Measurements from ENCODE around the gene SLC26A8. TPM values are rescaled to one million over a fixed set of nuclear protein-coding genes. Genes with fewer than 3 reads are reported as not detected.
A peak's percentile ranks its signal among the peaks of the same experiment; 100 is the strongest.

Gene SLC26A8
- total and polyA plus RNA-seq, 8 donors = 0.12 to 0.58 (median 0.15) TPM; not detected in 4

- intact Hi-C loops (cut with DNase I; ENCODE audit: low total_unique reads) = no loop called here
- DNase-seq = no peak
- Histone ChIP-seq H3K36me3 (no peaks in the 10 kb centered on the region), H3K9me3 (no peaks in the 10 kb centered on the region), H3K27ac (no peak overlapping the region), H3K27me3 (no peaks in the 10 kb centered on the region), H3K4me1 (peaks cover 26 to 85% (median 48%) of the 10 kb centered on the region in 4 donors), H3K4me3 (no peak overlapping the region)
- TF ChIP-seq EP300 (IDR thresholded peaks at IDR 0.05) = no peak
- no peak for TF ChIP-seq POLR2A (IDR thresholded peaks at IDR 0.05)
- TF ChIP-seq CTCF (IDR thresholded peaks at IDR 0.05) = no peak
- no peak for TF ChIP-seq POLR2AphosphoS5 (IDR thresholded peaks at IDR 0.05)
- 87 to 93% (median 92%) methylated on average over 12 of the region's 12 CpGs for WGBS, 5 donors
Measured at GRCh38 chr6:36042618-36043260, 18.3 kb upstream of the SLC26A8 start.

- Histone ChIP-seq H3K27me3 (no peaks in the 10 kb centered on the region), H3K4me1 (peaks cover 19 to 85% (median 46%) of the 10 kb centered on the region in 4 donors)
- intact Hi-C loops (cut with DNase I; ENCODE audit: low total_unique reads) = no loop called here
Measured at GRCh38 chr6:36040958-36041357, 16.5 kb upstream of the SLC26A8 start.

GRCh38 chr6:36039112-36039511 lies 14.7 kb upstream of the SLC26A8 start:
- TF ChIP-seq POLR2AphosphoS5 (IDR thresholded peaks at IDR 0.05) (no peak), POLR2A (IDR thresholded peaks at IDR 0.05) (no peak), EP300 (IDR thresholded peaks at IDR 0.05) (no peak), CTCF (IDR thresholded peaks at IDR 0.05) (no peak)
- H3K27ac ChIP-seq = no peak overlapping the region
- DNase-seq = peak in 1 of 2 donors; percentile 27
- H3K36me3 ChIP-seq = no peaks in the 10 kb centered on the region
- no peaks in the 10 kb centered on the region for H3K27me3 ChIP-seq
- intact Hi-C loops (cut with DNase I; ENCODE audit: low total_unique reads) = no loop called here
- no peak overlapping the region for H3K4me3 ChIP-seq
- H3K4me1 ChIP-seq = peaks cover 33 to 87% (median 63%) of the 10 kb centered on the region in 4 donors
- no peaks in the 10 kb centered on the region for H3K9me3 ChIP-seq

More at GRCh38 chr6:36040958-36041357, 16.5 kb upstream of the SLC26A8 start:
- Histone ChIP-seq H3K27ac (no peak overlapping the region), H3K4me3 (no peak overlapping the region), H3K9me3 (no peaks in the 10 kb centered on the region), H3K36me3 (no peaks in the 10 kb centered on the region)
- TF ChIP-seq CTCF (IDR thresholded peaks at IDR 0.05) = no peak
- TF ChIP-seq POLR2A (IDR thresholded peaks at IDR 0.05) = no peak
- no peak for TF ChIP-seq EP300 (IDR thresholded peaks at IDR 0.05)
- TF ChIP-seq POLR2AphosphoS5 (IDR thresholded peaks at IDR 0.05) = no peak
- no peak for DNase-seq

GRCh38 chr6:36038120-36038876 lies 13.9 kb upstream of the SLC26A8 start:
- Histone ChIP-seq H3K36me3 (no peaks in the 10 kb centered on the region), H3K4me3 (no peak overlapping the region), H3K9me3 (no peaks in the 10 kb centered on the region), H3K27me3 (no peaks in the 10 kb centered on the region), H3K27ac (peak overlapping the region in 1 of 5 donors; percentile 2), H3K4me1 (peaks cover 38 to 94% (median 71%) of the 10 kb centered on the region in 4 donors)
- DNase-seq = peak in 1 of 2 donors; percentile 21
- 47 to 62% (median 58%) methylated on average over 4 of the region's 4 CpGs for WGBS, 5 donors
- TF ChIP-seq CTCF (IDR thresholded peaks at IDR 0.05) = no peak
- TF ChIP-seq POLR2AphosphoS5 (IDR thresholded peaks at IDR 0.05) = no peak
- no peak for TF ChIP-seq EP300 (IDR thresholded peaks at IDR 0.05)
- TF ChIP-seq POLR2A (IDR thresholded peaks at IDR 0.05) = no peak
- intact Hi-C loops (cut with DNase I; ENCODE audit: low total_unique reads) = no loop called here

Measured in stomach (tissue), 9 donors.